ENCODE results near the gene GTF2A1L.
"Not testable (repeated sequence)": the region's sequence is repeated elsewhere in the genome, so short reads cannot be mapped to it uniquely, and the experiment has no call there.

GTF2A1L gene, protein sequence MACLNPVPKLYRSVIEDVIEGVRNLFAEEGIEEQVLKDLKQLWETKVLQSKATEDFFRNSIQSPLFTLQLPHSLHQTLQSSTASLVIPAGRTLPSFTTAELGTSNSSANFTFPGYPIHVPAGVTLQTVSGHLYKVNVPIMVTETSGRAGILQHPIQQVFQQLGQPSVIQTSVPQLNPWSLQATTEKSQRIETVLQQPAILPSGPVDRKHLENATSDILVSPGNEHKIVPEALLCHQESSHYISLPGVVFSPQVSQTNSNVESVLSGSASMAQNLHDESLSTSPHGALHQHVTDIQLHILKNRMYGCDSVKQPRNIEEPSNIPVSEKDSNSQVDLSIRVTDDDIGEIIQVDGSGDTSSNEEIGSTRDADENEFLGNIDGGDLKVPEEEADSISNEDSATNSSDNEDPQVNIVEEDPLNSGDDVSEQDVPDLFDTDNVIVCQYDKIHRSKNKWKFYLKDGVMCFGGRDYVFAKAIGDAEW

DNA sequence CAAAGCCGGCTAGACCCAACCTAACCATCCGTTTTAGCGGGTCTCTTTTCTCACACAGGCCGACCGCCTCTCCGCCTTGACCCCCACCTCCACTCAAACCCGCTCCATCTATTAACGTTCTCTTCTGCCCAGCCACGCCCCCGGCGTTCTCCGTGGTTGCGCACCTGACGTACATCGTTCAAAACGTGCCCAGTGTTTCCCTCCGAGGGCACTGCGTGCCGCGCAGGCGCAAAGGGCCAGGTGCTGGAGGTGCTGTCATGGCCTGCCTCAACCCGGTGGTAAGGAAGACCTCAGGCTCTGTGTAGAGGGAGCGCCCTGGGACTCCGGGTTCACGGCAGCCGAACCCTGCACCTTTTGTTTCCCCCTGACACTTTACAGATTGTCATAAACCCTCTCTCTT is at the start of gene GTF2A1L:
TSS of gene GTF2A1L (plus strand) at position 239 of the 400 bp plus-strand sequence. CDS start at position 258, 19 bp downstream.
- DNase-seq, result no peak

DNA sequence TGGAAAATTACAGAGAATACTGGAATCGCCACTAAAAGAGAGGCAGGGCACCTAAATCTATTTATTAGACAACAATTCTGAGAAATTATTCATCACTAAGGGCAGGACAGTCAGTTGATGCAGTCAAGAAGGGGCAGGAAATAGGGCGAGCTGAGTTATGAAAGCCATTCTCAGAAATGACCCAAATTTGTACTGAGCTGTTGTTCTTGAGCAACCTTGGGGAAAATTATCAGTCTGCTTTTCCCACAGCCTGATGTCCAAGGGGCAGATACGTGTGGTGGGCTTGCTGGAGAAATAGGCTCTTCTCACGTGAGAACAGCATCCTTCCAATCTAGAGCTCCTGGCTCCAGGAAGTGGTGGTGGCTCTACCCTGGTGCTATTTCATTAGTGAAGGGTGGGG is 49.1 kb upstream of the GTF2A1L start:
- no peak for DNase-seq

DNA sequence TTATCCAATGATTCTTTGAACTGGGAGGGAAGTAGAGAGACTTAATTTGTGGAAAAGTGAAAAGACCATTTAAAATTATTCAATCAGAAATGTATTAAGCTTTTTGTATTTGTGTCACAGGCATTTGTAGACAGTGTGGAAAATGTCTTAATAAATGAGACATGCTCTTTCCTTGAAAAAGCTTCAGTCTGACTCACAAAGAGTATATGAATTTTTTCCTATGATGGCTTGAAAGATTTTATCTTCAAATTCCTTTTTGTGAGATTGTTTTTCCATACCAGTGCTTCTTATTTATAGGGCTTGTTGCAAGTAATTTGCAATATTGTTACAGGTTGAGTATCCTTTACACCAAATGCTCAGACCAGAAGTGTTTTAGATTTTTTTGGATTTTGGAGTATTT is 48.2 kb upstream of the GTF2A1L start:
- DNase-seq, result no peak

DNA sequence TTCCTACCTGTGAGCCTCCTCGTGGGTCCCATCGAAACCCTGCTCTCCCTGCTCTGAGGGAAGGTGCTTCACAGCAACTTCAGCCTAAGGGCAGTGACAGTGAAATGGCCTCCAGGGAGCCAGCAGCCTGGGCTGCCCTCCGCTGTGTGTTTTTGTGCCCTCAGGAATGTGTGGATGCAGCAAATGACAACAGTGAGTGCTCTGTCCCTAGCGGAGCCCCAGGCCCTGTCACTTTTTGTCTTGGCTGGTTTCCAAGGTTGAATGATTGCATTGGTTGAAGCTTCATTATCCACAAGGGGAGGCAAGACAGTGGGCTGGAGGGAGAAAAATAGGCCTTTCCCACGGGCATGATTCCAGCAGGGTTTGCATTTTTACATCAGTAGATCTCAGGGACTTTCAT is 44.8 kb upstream of the GTF2A1L start:
- DNase-seq, result no peak

DNA sequence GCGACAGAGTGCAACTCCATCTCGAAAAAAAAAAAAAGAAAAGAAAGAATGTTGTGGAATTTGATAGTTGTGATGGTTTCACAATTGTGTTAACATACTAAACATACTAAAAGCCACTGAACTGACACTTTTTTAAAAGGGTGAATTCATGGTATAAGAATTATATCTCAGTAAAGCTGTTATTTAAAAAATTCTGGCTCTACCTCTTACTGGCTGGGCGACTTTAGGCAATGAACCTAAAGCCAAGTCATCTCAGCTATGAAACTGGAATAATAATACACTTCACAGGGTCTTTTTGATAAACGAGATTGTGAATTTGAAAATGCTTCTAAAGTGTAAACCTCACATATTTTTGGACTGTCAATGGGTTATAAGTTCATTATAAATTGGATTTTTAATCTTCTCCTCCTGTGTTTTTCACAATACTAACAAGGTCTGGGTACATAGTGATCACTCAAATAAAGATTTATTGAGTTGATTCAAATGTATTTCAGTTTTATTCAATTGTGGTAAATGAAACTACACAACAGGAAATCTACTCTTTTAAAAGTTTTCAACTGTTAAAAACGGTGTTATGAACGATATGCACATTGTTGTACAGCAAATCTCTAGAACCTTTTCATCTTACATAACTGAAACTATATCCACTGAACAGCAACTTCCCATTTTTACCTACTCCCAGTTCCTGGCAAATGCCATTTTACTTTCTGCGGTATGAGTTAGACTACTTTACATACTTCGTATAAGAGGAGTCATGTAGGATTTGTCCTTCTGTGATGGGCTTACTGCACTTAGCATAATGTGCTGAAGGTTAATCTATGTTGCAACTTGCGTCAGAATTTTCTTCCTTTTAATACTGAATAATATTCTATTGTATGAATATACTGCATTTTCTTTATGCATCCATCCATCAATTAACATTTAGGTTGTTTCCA is 43.0 kb upstream of the GTF2A1L start:
- no peak for DNase-seq

DNA sequence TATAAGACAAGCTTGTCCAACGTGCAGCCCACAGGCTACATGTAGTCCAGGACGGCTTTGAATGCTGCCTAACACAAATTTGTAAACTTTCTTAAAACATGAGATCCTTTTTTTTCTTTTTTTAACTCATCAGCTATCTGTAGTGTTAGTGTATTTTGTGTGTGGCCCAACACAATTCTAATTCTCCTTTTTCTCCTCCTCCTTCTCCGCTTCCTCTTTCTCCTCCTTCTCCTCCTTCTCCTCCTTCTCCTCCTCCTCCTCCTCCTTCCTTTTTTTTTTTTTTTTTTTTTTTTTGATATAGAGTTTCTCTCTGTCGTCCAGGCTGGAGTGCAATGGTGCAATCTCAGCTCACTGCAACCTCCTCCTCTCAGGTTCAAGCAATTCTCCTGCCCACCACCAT is 39.3 kb upstream of the GTF2A1L start:
- no peak for DNase-seq

DNA sequence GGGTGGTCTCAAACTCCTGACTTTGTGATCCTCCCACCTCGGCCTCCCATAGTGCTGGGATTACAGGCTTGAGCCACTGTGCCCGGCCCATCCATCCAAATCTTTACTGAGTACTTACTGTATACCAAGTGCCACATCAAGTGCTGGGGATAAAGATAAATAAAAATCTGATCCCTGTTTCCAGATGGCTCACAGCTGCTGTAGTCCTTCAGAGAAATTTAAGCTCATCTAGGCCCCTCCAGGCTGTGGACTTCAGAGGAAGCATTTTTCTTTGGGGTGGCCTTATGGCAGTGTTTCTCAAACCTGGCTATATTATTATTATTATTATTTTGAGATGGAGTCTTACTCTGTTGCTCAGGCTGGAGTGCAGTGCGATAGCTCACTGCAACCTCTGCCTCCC is 33.7 kb upstream of the GTF2A1L start:
- DNase-seq, result no peak

DNA sequence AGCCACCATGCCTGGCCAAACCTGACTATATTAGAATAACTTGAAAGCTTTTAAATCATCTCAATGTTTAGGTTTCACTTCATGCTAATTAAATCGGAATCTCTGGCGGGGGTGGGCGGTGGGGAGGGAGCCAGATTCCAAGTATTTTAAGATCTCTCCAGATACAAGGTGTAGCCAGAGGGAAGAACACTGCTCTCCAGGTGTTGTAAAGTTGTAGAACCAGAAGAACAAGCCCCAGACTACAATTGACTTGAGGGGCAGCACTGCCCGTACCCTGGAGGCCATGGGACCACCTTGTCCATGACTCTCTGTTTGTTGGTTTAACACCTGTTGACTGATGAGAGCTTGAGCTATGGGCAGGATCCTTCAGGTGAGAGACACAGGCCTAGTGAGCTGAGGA is 33.1 kb upstream of the GTF2A1L start:
- DNase-seq, result no peak

DNA sequence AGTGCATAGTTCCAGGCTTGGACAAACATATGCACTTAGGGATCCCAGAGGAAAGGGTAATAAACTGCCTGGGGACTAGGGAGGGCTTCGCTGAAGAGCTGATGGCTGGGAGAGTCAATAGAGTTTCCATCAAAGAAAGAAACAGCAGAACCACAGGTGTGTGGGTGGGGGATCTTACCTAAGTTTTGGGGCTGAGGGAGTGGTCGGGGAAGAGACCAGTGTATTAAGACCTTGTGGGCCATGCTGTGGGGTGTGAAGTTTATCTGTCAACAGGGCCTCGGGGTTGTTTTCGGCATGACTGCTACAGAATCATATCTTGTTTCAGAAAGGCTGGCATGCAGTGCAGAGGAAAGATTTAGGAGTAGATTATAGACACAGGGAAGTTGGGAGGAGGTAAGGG is 31.2 kb upstream of the GTF2A1L start:
- DNase-seq, result no peak

DNA sequence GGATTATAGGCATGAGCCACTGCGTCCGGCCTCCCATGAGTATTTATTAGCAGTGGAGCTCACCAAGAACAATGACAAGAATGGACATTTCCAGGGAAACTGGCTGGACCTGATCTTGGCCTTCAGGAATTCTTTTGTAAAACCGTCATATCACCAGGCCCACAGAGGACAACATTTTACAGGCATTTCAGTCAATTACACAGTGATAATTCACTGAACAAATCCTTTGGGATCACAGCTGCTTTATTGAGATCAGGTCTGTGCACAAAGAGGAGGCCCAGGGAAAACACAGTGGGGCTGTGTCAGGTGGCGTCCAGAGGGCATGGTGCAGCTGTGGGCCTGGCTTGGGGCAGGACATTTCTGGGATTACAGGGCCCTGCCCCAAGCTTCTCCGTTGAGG is 30.1 kb upstream of the GTF2A1L start:
- DNase-seq, result no peak

DNA sequence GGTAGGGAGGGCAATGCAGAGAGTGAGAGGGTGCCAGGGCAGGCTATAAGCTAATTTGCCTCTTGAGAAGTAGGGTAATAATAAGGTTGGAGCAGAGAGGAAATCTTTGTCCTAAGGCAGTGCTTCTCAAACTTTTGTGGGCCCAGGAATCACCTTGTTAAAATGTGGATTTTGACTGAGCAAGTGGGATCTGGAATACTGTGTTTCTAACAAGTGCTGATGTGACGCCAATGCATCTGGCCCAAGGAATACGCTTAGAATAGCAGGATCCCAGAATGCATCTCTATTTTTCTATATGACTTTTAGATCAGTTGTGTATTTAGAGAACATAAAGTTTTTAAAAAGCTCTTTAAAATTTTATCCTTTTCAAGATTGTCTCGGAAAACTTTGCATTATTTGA is 29.7 kb upstream of the GTF2A1L start:
- no peak for DNase-seq

DNA sequence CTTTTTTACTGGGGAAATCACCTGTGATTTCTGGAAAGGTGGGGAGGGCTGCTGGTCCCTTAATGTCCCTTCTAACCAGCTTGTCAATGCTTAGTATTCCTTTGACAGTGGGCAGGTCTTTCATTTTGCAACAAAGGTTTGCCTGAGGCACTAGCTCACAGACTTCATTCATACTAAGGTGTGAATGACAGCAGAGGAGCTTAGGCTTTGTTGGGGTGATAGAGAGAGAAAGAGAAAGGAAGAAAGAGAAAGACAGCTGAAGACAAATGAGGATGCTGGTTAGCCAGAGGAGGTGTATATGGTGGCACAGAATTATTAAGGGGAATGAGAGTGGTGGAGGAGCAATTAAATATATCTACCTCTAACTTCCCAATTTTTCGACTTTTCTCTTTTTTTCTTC is 28.9 kb upstream of the GTF2A1L start:
- no peak for DNase-seq

DNA sequence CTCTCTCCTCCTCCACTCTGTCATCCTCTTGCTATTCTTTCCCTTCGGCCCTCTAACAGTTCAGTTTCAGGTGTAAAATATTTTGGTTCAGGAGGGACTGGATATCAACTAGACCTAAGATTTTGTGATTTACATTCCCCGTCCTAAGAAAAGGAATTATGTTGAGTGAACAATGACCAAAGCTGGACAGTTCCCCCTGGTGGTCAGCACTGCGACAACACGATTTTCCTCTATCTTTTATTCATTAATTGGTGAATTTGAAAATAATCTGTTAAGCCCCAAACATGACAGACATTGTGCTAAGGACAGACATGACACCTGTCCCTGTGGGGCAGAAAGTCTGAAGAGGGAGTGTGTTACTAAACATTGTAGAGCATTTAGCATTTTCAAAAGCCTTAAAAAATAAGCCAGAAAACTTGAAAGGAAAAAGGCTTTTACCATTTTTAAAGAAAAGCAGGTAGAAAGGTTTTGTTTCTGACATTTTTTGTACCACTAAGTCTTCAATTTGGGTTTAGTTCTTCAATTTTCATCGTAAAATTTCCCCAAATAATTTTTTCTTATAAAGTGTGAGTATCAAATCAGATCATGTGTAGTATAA is 28.4 kb upstream of the GTF2A1L start:
- DNase-seq, result no peak

DNA sequence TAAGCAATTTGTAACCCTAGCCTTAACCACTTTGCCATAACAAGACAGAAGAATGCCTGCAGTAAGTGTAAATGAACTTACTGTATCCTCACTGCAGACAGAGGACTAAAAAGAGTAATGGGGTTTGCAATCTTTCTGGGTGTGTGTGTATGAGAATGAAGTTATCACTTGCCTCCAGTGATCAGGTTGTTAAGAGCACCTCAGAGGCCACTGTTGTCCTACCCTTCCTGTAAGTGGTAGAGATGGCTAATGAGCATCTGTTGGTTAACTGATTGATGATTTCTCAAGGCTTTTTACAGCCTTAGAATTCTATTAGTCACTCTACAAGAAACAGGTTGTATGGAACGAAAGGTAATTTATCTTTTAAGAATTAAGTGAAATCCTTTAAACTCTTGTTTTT is 27.6 kb upstream of the GTF2A1L start:
- DNase-seq, result no peak

DNA sequence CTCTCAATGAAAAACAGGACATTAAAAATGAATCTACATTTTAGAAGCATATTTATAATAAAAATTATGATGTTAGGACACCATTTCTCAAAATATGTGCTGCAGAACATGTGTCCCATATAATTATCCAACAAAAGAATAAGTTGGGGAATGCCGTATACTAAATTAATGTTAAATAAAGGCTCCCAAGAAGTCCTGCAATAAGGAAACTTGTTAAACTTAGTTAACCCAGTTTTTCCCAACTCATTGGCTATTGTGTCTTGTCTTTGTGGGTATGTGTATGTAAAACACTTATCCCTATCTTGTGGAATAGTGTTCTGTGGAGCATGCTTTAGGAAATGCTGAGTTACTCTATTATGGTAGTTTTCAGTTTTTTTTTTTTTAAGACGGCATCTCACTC is 25.6 kb upstream of the GTF2A1L start:
- DNase-seq, result no peak

DNA sequence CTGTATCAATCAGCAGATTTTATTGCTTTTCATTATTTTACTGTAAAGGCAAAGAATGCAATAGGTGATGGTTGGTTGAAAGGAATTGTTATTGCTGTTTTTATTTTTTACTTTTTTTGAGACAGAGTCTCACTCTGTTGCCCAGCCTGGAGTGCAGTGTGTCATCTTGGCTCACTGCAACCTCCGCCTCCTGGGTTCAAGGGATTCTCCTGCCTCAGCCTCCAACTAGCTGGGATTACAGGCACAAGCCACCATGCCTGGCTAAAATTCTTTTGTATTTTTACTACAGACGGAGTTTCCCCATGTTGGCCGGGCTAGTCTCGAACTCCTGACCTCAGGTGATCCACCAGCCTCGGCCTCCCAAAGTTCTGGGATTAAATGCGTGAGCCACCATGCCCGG is 20.9 kb upstream of the GTF2A1L start:
- not testable (repeated sequence) for DNase-seq

DNA sequence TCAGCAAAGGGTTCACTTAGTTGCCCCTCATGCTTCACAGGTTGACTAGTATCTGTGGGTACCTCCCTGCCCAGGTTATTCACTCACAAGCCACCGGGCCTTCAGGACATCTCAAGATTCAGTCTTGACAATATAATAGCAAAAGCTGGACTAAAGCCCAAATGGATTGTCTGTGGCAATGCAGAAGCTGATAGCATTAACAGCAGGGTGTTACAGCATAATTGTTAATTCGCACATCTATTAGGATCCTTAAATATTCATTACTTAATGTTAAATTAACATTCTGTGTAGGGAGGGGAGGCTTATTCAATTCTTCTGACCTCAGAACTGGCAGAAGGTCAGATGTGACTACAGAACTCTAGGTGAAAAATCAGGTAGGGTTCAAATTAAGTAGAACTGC is 20.2 kb upstream of the GTF2A1L start:
- no peak for DNase-seq

DNA sequence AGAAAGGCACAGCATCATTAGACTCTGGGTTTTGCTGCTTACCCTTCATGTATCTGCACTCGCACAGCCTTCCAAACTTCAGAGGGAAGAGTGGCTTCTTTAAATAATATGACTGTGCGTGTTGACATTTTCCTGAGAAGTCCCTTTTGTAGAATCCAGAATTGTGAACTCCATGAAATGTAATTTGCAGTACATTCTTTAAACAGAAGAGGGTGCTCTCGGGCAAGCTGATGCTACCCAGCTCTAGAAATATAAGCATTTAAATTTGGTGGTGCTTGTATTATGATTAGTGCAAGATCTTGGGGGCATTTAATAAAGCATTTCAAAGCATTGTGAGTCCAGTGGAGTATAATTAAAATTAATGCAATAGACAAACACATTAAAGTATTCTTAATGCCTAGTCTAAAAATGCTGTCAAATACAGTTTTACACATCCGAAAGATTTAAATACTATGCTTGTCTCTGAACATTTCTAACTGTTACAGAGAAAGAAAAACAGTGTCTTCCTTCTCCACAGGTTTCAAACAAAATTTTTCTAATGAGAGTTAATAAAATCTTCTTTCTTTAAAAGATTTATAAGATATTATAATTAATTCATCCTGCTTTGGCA is 17.3 kb upstream of the GTF2A1L start:
- DNase-seq, result peak; percentile 11

DNA sequence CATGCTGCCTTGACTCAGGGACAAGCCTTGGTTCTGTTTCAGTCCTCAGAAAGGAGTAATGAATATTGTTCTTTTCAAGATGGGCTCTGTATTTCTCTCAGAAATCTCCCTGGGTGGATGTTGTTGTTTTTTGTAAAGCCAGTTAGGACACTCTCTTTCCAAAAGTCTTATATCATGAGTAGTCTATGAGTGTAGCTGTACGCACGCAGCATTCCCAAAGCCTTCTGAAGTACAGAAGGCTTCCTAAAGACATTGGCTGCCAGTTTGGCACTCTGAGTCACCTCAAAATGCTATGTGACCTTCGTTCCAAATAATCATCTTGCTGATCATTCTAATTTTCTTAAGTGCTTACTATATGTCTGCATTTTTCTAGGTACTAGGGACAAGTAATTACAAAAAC is 16.7 kb upstream of the GTF2A1L start:
- no peak for DNase-seq

DNA sequence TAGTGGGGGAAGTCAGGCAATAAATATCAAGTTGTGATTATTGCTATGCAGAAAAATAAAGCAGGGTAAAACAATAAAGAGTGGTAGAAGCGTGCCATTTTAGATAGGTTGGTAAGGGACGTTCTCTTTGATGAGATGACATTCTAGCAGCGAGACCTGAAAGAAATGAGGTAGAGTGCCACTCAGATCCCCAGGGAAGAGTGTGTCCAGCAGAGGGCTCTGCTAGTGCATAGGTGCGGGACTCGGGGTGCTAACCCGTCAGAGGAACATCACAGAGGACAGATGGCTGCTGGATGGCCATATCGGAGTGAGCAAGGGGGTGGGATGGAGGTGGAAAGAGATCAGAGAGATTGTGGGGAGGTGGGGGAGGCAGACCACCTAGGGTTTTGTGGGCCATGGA is 16.3 kb upstream of the GTF2A1L start:
- peak; percentile 22 for DNase-seq

DNA sequence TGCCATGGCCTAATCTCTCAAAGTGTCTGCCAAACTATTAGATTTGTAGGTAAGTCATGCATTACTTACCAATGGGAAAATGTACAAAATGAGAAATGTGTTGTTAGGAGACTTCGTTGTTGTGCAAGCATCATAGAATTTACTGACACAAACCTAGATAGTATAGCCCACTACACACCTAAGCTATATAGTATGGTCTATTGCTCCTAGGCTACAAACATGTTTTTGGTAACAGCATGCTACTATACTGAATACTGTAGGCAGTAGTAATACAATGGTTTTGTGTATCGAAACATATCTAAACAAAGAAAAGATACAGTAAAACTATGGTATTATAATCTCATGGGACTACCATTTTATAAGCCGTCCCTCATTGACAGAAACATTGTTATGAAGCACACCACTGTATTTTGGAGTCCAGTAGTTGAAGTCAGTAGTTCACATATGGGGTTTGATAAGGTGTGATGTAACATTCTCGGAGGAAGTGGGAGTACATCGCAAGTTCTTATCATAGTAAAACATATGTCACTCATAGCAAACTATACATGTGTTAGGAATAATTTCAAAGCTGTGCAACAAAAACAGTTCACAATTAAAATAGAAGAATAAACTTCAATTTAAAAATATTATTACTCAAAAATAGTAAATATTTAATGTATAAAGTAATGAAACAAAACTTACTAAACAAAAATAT is 12.0 kb upstream of the GTF2A1L start:
- DNase-seq, result no peak

DNA sequence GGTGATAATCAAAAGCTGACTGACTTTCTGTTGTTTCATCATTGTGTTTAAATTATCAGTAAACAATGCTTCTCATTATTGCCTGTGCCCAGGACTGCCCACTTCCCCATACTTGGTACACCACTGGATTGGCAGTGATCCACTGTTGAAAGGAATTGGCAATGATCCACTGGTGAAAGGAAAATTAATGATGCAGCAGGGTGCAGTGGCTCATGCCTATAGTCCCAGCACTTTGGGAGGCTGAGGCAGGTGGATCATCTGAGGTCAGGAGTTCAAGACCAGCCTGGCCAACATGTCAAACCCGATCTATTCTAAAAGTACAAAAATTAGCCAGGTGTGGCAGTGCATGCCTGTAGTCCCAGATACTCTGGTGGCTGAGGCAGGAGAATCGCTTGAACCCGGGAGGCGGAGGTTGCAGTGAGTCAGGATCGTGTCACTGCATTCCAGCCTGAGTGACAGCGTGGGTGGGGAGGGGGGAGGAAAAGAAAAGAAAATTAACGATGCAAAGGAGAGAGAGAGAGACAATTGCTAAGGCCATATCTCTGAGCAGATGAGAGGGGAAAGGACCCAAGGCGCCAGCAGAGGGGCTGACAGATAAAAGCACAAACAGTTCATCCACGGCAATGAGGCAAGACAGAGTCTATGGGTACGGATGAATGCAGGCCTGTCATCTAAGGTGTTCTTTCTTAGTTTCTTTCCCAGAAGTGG is 10.2 kb upstream of the GTF2A1L start:
- DNase-seq, result no peak
